ENCODE data around the gene RRH.

RRH gene

GRCh38 chr4:109879636-109880314, 52.0 kb downstream of the RRH start:
- DNase-seq (ENCODE audit: low read depth in 3 of 3, low spot score in 1 of 3): no peak

DNA sequence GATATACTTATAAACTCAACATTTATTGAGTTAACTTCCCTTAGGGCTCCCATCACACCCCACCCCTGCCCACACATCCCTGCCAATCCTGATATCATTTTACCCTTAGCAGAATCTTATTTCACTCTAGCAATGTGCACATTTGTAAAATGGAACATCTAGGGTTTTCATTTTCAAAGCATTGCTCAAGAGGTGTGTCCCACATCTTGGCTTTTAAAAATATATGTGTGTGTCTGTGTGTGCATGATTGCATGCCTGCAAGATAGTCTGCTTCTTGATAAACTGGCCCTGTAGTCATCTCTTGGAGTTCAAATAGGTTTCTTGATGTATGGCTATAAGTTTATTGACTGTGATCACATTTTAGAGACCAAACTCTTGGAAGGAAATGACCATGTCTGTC, 58.5 kb downstream of the RRH start:
- no peak for DNase-seq (ENCODE audit: low read depth in 3 of 3, low spot score in 1 of 3)

DNA sequence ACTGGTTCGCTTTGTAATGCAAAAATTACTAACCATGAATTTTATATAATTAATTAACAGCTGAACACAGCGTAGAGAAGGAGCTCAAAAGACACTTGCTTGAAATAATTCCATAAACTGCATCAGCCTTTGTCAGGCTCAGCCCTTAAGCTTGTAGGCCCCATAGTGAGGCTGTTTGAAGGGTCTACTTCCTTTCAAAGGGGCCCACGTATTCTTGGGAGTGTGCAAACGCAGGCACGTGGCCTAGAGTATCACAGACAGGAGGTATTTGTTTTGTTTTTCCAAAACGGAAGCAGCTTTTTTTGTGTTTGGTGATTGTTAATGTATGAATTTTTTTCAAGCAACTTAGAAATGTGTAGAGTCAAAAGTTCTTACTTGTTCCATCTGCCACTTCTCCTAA, 59.3 kb downstream of the RRH start:
- DNase-seq (ENCODE audit: low read depth in 3 of 3, low spot score in 1 of 3): no peak

- no peak for DNase-seq (ENCODE audit: low read depth in 3 of 3, low spot score in 1 of 3)
Measured at GRCh38 chr4:109890076-109890475, 62.3 kb downstream of the RRH start.

All from stimulated activated CD4-positive, alpha-beta T cell treated with anti-CD3 and anti-CD28 coated beads, TNF-alpha, amount 100 ng/mL, for 1 hour (primary cell).